Spleen (tissue), 7 donors: ENCODE data around the gene MIB1.

Experiments used
- POLR2A ChIP-seq, 3 donors: fragments of 450-650 bp; IDR thresholded peaks; one replicate each; pipeline ENCODE4 v1.5.1; 2017; ENCODE audit warnings: antibody characterized with exemption in 3 of 3, mild to moderate bottlenecking in 1 of 3
- POLR2AphosphoS5 ChIP-seq, 3 donors: sonication (generic); formaldehyde crosslinking; IDR thresholded peaks; one replicate each; pipeline ENCODE4 v1.5.1; 2017; ENCODE audit warnings: antibody characterized with exemption in 3 of 3
- TF ChIP-seq, protein P1 (sequence below), 11 experiments: fragments of 200-600 bp in 7 of 11; fragments of 450-650 bp in 4 of 11; sonication (generic) in 4 of 11; IDR thresholded peaks in 8 of 11; conservative IDR thresholded peaks in 3 of 11; 1 replicate in 7 of 11; 2 replicates in 4 of 11; pipeline versions ENCODE4 v1.4.0 to v1.8.0; 2016 to 2021; ENCODE audit warnings: antibody characterized with exemption in 11 of 11, inconsistent platforms in 4 of 11, mild to moderate bottlenecking in 1 of 11
- donor health status: DM: no; HTN: no; CAD: no; lungs with moderate emphysema.
- donor health status: DM: no; HTN: no; CAD: no.
- donor health status: DM: no; HTN: no; CAD: no.

DNA sequence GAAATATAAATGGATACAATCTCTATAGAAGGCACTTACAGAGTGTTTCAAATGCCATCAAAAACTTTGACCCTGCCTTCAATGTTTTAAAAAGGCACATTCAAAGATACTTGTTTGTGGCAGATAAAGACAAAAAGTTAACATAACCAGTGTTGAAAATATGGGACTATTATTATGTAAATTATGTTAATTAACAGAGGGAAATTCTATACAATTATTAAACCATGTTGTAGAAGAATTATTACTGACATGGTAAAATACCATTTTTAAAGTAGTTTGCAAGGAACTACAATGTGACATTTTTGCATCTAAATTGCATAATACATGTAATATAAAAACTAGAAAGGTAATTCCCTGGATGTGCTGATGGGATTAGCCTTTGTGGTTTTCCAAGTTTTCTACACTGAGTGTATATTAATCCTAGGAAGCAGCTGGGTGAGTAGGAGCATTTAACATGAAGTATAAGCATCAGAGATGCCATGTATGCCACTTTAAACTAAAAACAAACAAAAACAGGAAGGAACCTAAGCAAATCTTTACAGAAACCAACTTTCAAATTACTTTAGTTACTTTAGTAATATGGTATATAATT, 21.7 kb downstream of the MIB1 start:
- TF ChIP-seq, protein P1, sequence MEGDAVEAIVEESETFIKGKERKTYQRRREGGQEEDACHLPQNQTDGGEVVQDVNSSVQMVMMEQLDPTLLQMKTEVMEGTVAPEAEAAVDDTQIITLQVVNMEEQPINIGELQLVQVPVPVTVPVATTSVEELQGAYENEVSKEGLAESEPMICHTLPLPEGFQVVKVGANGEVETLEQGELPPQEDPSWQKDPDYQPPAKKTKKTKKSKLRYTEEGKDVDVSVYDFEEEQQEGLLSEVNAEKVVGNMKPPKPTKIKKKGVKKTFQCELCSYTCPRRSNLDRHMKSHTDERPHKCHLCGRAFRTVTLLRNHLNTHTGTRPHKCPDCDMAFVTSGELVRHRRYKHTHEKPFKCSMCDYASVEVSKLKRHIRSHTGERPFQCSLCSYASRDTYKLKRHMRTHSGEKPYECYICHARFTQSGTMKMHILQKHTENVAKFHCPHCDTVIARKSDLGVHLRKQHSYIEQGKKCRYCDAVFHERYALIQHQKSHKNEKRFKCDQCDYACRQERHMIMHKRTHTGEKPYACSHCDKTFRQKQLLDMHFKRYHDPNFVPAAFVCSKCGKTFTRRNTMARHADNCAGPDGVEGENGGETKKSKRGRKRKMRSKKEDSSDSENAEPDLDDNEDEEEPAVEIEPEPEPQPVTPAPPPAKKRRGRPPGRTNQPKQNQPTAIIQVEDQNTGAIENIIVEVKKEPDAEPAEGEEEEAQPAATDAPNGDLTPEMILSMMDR (IDR thresholded peaks at IDR 0.05 in 8 of 11, conservative IDR thresholded peaks at IDR 0.05 in 3 of 11), result no peak
- TF ChIP-seq POLR2A (IDR thresholded peaks at IDR 0.05) (no peak), POLR2AphosphoS5 (IDR thresholded peaks at IDR 0.05) (no peak)
